IgD-negative memory B cell (primary cell): Measurements from ENCODE around the gene C1QC. TPM values are rescaled to one million over a fixed set of nuclear protein-coding genes. Genes with fewer than 3 reads are reported as not detected.

ENCODE experiments used
- H3K27ac Mint-ChIP-seq, 3 donors: one replicate each; pipeline ENCODE4 v1.8.0; 2020 to 2022; ENCODE audit warnings: mild to moderate bottlenecking in 3 of 3, mixed read lengths in 3 of 3, moderate library complexity in 1 of 3
- H3K27me3 Mint-ChIP-seq: one replicate; pipeline ENCODE4 v1.8.0; 2021; ENCODE audit warnings: mixed read lengths
- H3K36me3 Mint-ChIP-seq: one replicate; pipeline ENCODE4 v1.8.0; 2020; ENCODE audit warnings: mild to moderate bottlenecking, mixed read lengths
- H3K4me1 Mint-ChIP-seq, 3 donors: one replicate each; pipeline ENCODE4 v1.8.0; 2020 to 2022; ENCODE audit warnings: mixed read lengths in 3 of 3, mild to moderate bottlenecking in 1 of 3
- H3K4me3 Mint-ChIP-seq, 4 donors: one replicate each; pipeline ENCODE4 v1.8.0; 2020 to 2022; ENCODE audit warnings: mild to moderate bottlenecking in 4 of 4, mixed read lengths in 4 of 4, moderate library complexity in 3 of 4
- H3K9me3 Mint-ChIP-seq, 3 donors: one replicate each; pipeline ENCODE4 v1.8.0; 2020 to 2021; ENCODE audit warnings: mixed read lengths in 3 of 3, mild to moderate bottlenecking in 1 of 3
- polyA plus RNA-seq: library from polyadenylated mRNA; unstranded; fragments of 300-500 nt; fragmentation: Illumina TruSeq; gene quantifications from one replicate; pipeline ENCODE4 v1.2.3, GENCODE V29; 2021

The C1QC gene
- polyA plus RNA-seq, 1 donor from 2014 or later: not detected

DNA sequence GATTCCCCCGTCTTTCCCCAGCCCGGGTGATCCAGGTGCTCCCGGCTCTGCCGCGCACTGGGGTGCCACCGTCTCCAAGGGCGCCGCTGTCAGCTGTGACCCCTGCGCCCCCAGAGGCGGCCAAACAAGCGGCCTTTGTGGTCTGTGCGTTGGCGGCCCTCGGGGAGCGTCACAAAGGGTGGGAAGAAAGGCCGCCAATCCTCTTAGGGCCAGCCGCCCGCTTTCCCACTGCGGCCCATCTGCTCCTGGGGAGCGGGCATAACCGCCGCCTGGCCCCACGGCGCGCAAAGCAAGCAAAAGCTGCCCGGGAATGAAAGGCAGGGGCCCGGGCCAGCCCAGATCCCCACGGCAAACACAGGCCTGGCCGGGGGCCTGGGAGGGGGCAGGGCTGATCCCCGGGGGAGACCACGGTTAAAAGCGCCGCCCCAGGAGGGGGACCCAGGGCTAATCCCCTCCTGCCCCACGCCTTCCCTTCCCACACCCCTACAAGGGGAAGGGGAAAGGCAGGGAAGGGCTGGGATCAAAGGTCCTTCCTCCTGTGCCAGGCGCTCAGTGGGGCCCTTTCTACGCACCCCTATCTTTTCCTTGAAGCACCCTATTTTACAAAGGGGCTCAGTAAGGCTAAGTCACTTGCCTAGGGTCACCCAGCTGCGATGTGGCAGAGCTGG is 33.6 kb downstream of the C1QC start:
- Mint-ChIP-seq H3K27me3 (peaks cover 24% of the 10 kb centered on the region), H3K4me3 (no peak overlapping the region), H3K4me1 (peaks cover 0 to 2% (median 0%) of the 10 kb centered on the region in 3 donors), H3K9me3 (peaks cover 0 to 2% (median 0%) of the 10 kb centered on the region in 3 donors), H3K27ac (no peak overlapping the region), H3K36me3 (peaks cover 1% of the 10 kb centered on the region)

GRCh38 chr1:22677931-22678896 is 34.8 kb downstream of the C1QC start:
- Mint-ChIP-seq H3K4me3 (no peak overlapping the region), H3K27ac (no peak overlapping the region), H3K4me1 (peaks cover 0 to 2% (median 0%) of the 10 kb centered on the region in 3 donors), H3K36me3 (peaks cover 1% of the 10 kb centered on the region), H3K27me3 (peaks cover 16% of the 10 kb centered on the region), H3K9me3 (peaks cover 0 to 2% (median 0%) of the 10 kb centered on the region in 3 donors)

- Mint-ChIP-seq H3K4me3 (no peak overlapping the region), H3K27ac (no peak overlapping the region), H3K27me3 (peaks cover 10% of the 10 kb centered on the region), H3K9me3 (peaks cover 0 to 4% (median 0%) of the 10 kb centered on the region in 3 donors), H3K36me3 (no peaks in the 10 kb centered on the region), H3K4me1 (no peaks in the 10 kb centered on the region)
These were observed 37.3 kb downstream of the C1QC start for GRCh38 chr1:22680726-22681125.

DNA sequence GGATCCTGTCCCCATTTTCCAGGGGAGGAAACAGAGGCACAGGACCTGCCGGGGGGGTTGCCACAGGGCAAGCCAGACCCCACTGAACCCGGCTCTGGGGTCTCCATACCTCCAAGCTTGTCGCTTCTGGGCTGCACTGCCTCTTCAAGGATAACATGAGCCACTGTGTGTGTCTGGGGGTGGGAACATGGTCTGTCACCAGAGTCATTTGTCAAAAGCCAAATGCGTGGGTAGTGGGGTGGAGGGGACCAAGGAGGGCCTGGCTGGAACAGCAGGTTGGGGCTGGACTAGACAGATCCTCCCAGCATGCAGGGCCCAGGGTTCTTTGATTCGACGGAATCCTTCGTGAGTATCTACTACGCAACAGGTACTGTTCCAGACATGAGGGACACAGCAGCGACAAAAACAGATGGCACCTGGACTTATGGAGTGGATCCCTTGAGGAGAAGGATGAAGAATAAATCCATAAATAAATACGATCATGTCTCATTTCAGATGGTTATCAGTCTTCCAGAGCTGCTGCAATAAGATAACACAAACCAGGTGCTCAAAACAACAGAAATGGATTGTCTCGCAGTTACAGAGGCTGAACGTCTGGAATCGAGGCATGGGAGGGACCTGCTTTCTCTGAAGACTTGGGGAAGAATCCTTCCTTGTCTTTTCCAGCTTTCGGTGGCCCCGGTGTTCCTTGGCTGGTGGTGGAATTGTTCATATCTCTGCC is 38.3 kb downstream of the C1QC start:
- Mint-ChIP-seq H3K4me3 (no peak overlapping the region), H3K36me3 (no peaks in the 10 kb centered on the region), H3K4me1 (no peaks in the 10 kb centered on the region), H3K9me3 (peaks cover 0 to 4% (median 0%) of the 10 kb centered on the region in 3 donors), H3K27ac (no peak overlapping the region), H3K27me3 (peaks cover 9% of the 10 kb centered on the region)

DNA sequence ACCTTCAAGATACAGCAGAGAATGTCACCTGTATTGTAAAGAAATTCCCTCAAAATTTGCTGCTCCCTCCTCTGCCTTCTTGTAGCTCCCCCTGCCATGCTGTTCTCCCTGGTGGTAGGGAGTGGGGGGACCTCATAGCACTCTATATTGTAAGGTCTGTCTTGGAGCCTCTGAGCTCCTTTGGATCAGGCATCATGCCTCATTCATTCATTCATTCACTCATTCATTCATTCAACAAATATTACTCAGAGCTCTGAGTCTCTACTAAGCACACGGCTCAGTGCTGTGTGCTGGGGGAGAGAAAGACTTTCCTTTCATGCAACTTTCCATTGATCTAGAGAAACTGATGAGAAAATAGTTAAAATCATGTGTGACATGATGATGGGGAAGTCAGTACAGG is 40.1 kb downstream of the C1QC start:
- Mint-ChIP-seq H3K27ac (no peak overlapping the region), H3K36me3 (no peaks in the 10 kb centered on the region)

GRCh38 chr1:22685591-22686059 is 42.2 kb downstream of the C1QC start:
- H3K4me3 Mint-ChIP-seq: no peak overlapping the region
- peaks cover 0 to 4% (median 0%) of the 10 kb centered on the region in 3 donors for H3K9me3 Mint-ChIP-seq
- H3K27ac Mint-ChIP-seq: no peak overlapping the region
- no peaks in the 10 kb centered on the region for H3K4me1 Mint-ChIP-seq
- no peaks in the 10 kb centered on the region for H3K36me3 Mint-ChIP-seq
- peaks cover 16% of the 10 kb centered on the region for H3K27me3 Mint-ChIP-seq

More for the DNA sequence above, 40.1 kb downstream of the C1QC start:
- H3K9me3 Mint-ChIP-seq: peaks cover 0 to 4% (median 0%) of the 10 kb centered on the region in 3 donors
- H3K4me1 Mint-ChIP-seq: no peaks in the 10 kb centered on the region
- no peak overlapping the region for H3K4me3 Mint-ChIP-seq
- peaks cover 16% of the 10 kb centered on the region for H3K27me3 Mint-ChIP-seq

DNA sequence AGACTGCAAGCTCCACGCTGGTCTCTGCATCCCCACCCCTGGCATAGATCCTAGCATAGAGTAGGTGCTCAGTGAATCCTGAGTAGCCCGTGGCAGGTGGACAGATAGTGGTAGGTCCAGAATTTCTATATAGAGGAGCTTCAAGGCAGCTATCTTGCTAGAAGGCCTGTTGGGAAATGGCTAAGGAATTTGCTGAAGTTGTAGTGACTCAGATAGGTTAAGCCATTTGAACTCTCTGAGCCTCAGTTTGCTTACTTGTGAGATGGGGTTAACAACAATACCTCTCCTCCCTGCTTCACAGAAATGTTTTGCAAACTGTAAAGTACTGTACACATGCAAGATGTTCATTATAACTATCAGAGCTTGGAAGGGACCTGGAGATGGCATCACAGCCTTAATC is 43.8 kb downstream of the C1QC start:
- H3K4me3 Mint-ChIP-seq: no peak overlapping the region
- H3K4me1 Mint-ChIP-seq: no peaks in the 10 kb centered on the region
- H3K27ac Mint-ChIP-seq: no peak overlapping the region
- peaks cover 0 to 4% (median 0%) of the 10 kb centered on the region in 3 donors for H3K9me3 Mint-ChIP-seq
- H3K36me3 Mint-ChIP-seq: no peaks in the 10 kb centered on the region
- peaks cover 16% of the 10 kb centered on the region for H3K27me3 Mint-ChIP-seq

DNA sequence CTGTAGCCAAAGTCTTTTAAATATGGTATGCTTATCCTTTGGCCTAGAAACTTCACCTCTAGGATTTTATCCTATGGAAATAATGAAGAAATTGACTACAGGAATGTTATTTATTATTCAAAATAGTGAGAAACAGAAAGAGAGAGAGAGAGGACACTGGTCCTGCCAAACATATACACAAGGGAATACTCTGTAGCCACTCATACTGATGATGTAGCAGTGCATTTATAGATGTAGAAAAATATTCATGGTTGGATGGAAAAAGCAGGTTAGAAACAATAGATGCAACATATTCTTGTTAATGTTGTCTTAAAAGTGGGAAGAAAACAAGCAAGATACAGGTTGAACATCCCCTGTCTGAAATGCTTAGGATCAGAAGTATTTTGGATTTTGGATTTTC is 45.0 kb downstream of the C1QC start:
- Mint-ChIP-seq H3K36me3 (no peaks in the 10 kb centered on the region), H3K9me3 (peaks cover 0 to 4% (median 0%) of the 10 kb centered on the region in 3 donors), H3K4me3 (no peak overlapping the region), H3K27me3 (peaks cover 16% of the 10 kb centered on the region), H3K27ac (no peak overlapping the region), H3K4me1 (no peaks in the 10 kb centered on the region)

DNA sequence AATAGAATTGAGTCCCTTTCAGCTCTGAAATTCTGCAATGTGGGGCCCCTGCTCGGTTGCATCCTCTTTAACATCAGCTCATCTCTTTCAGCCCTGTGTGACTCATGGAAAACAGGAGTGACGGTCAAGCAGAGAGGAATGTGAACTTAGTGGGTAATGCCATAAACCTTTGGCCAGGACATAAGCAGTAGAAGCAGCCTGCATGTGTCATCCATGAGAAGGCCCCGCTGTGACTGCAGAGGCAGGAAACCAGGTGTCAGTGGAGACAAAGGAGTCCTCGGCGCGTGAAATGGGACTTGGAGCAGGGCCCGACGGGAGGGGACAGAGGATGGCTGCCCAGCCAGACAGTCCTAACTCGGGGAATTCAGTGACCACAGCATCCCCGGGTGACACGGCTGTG is 46.1 kb downstream of the C1QC start:
- H3K36me3 Mint-ChIP-seq: no peaks in the 10 kb centered on the region
- no peak overlapping the region for H3K27ac Mint-ChIP-seq
- no peaks in the 10 kb centered on the region for H3K4me1 Mint-ChIP-seq
- no peak overlapping the region for H3K4me3 Mint-ChIP-seq
- peaks cover 13% of the 10 kb centered on the region for H3K27me3 Mint-ChIP-seq
- no peaks in the 10 kb centered on the region for H3K9me3 Mint-ChIP-seq

- H3K9me3 Mint-ChIP-seq: no peaks in the 10 kb centered on the region
- no peak overlapping the region for H3K27ac Mint-ChIP-seq
- no peaks in the 10 kb centered on the region for H3K36me3 Mint-ChIP-seq
- no peak overlapping the region for H3K4me3 Mint-ChIP-seq
- H3K27me3 Mint-ChIP-seq: peaks cover 9% of the 10 kb centered on the region
- no peaks in the 10 kb centered on the region for H3K4me1 Mint-ChIP-seq
These were observed 47.8 kb downstream of the C1QC start for GRCh38 chr1:22691031-22691753.

GRCh38 chr1:22694172-22694571 is 50.7 kb downstream of the C1QC start:
- Mint-ChIP-seq H3K27me3 (peaks cover 2% of the 10 kb centered on the region), H3K36me3 (no peaks in the 10 kb centered on the region), H3K9me3 (no peaks in the 10 kb centered on the region), H3K4me3 (no peak overlapping the region), H3K4me1 (no peaks in the 10 kb centered on the region), H3K27ac (no peak overlapping the region)

- Mint-ChIP-seq H3K4me3 (no peak overlapping the region), H3K27me3 (peaks cover 4% of the 10 kb centered on the region), H3K4me1 (no peaks in the 10 kb centered on the region), H3K27ac (no peak overlapping the region), H3K36me3 (no peaks in the 10 kb centered on the region), H3K9me3 (no peaks in the 10 kb centered on the region)
These were observed 53.2 kb downstream of the C1QC start for GRCh38 chr1:22696610-22697009.
